CD4-positive, alpha-beta T cell (primary cell): ENCODE data around the gene CABLES2. TPM values are rescaled to one million over a fixed set of nuclear protein-coding genes. Genes with fewer than 3 reads are reported as not detected.

ENCODE experiments used
- ATAC-seq: fragments of 200-7000 bp; cut with Tn5 transposase; one replicate; pipeline ENCODE4 v1.10.0; 2022; ENCODE audit warnings: mild to moderate bottlenecking; ENCODE audit not compliant: poor library complexity
- CTCF ChIA-PET: fragments of 350-600 bp; sonication (Branson Sonifier 250); formaldehyde crosslinking; loops from one replicate; lab custom pipeline; 2021; ENCODE audit warnings: antibody characterized with exemption, inconsistent platforms; lab: Charles Lee
- POLR2A ChIA-PET: fragments of 350-600 bp; sonication (Branson Sonifier 250); formaldehyde crosslinking; loops from one replicate; lab custom pipeline; 2021; ENCODE audit warnings: antibody characterized with exemption, inconsistent platforms; lab: Charles Lee
- DNase-seq, 14 experiments: peaks; one replicate each; pipeline ENCODE4 v3.0.0-alpha.2; 2013 to 2020; ENCODE audit warnings: mixed read lengths in 2 of 14
- H3K27ac ChIP-seq, 2 donors: one replicate each; pipeline versions ENCODE4 v1.5.1 to v1.7.0; 2013; ENCODE audit warnings: low read length in 2 of 2, low read depth in 1 of 2, mild to moderate bottlenecking in 1 of 2
- H3K27me3 ChIP-seq, 2 experiments: 1 replicate in 1 of 2; 2 replicates in 1 of 2; pipeline versions ENCODE4 v1.6.1 to v1.7.0; 2013; ENCODE audit warnings: low read length in 2 of 2, control low read depth in 1 of 2, mild to moderate bottlenecking in 1 of 2, moderate library complexity in 1 of 2; ENCODE audit not compliant: insufficient read depth in 2 of 2, control insufficient read depth in 1 of 2
- H3K36me3 ChIP-seq: one replicate; pipeline ENCODE4 v1.6.1; 2013; ENCODE audit warnings: low read length, control low read depth; ENCODE audit not compliant: insufficient read depth
- H3K4me1 ChIP-seq: one replicate; pipeline ENCODE4 v1.6.1; 2013; ENCODE audit warnings: low read length, control low read depth; ENCODE audit not compliant: insufficient read depth
- H3K4me3 ChIP-seq: one replicate; pipeline ENCODE4 v1.5.1; 2013; ENCODE audit warnings: mild to moderate bottlenecking, low read length, moderate library complexity
- H3K9me3 ChIP-seq, 2 experiments: 1 replicate in 1 of 2; 2 replicates in 1 of 2; pipeline versions ENCODE4 v1.6.1 to v1.7.0; 2013; ENCODE audit warnings: low read length in 2 of 2, mild to moderate bottlenecking in 2 of 2, control low read depth in 1 of 2, moderate library complexity in 1 of 2; ENCODE audit not compliant: control insufficient read depth in 1 of 2, insufficient read depth in 1 of 2
- H3K27ac Mint-ChIP-seq: one replicate; pipeline ENCODE4 v1.8.0; 2020; ENCODE audit warnings: mixed read lengths
- H3K27me3 Mint-ChIP-seq: one replicate; pipeline ENCODE4 v1.8.0; 2021; ENCODE audit warnings: mixed read lengths
- H3K36me3 Mint-ChIP-seq: one replicate; pipeline ENCODE4 v1.8.0; 2021; ENCODE audit warnings: low read depth, mixed read lengths
- H3K4me1 Mint-ChIP-seq: one replicate; pipeline ENCODE4 v1.8.0; 2021; ENCODE audit warnings: low read depth, mixed read lengths
- H3K4me3 Mint-ChIP-seq: one replicate; pipeline ENCODE4 v1.8.0; 2020; ENCODE audit warnings: mild to moderate bottlenecking, mixed read lengths
- H3K9me3 Mint-ChIP-seq: one replicate; pipeline ENCODE4 v1.8.0; 2020; ENCODE audit warnings: mixed read lengths
- CTCF ChIP-seq: fragments of 200-600 bp; IDR thresholded peaks from one replicate; pipeline ENCODE4 v1.8.0; 2022; ENCODE audit warnings: antibody characterized with exemption, mild to moderate bottlenecking
- intact Hi-C, 2 experiments: fragments of 100-400 bp; cut with DNase I in 1 of 2; cut with micrococcal nuclease in 1 of 2; formaldehyde crosslinking; loops; one replicate each; pipeline versions ENCODE4 v1.15.1 to v1.9.0; 2023 to 2025; cut with DNase I, micrococcal nuclease
- total RNA-seq, 174 experiments: library from RNA in 2 of 174; stranded (reverse) in 2 of 174; gene quantifications; one replicate each; pipeline ENCODE4 v1.2.3 and lab custom pipeline; 2021 to 2026

CABLES2 gene
- total RNA-seq, 2 experiments from 2014 or later = 4.4 TPM

GRCh38 chr20:62352402-62353288 is 54.4 kb downstream of the CABLES2 start:
- Mint-ChIP-seq H3K4me3 (no peak overlapping the region), H3K27ac (no peak overlapping the region), H3K4me1 (no peaks in the 10 kb centered on the region), H3K27me3 (no peaks in the 10 kb centered on the region), H3K9me3 (peaks cover 3% of the 10 kb centered on the region), H3K36me3 (no peaks in the 10 kb centered on the region)
- TF ChIP-seq CTCF = no peak
- no peak for DNase-seq
- ATAC-seq = no peak
- CTCF ChIA-PET = no interaction called here
- POLR2A ChIA-PET = no interaction called here
- Histone ChIP-seq H3K27ac (no peak overlapping the region), H3K4me3 (no peak overlapping the region), H3K27me3 (peaks cover 5 to 8% of the 10 kb centered on the region in 2 experiments), H3K9me3 (peaks cover 0 to 12% of the 10 kb centered on the region in 2 experiments), H3K36me3 (no peaks in the 10 kb centered on the region), H3K4me1 (no peaks in the 10 kb centered on the region)
- intact Hi-C loops = no loop called here

GRCh38 chr20:62351469-62352401 is 55.4 kb downstream of the CABLES2 start:
- ATAC-seq = no peak
- peaks cover 0 to 20% of the 10 kb centered on the region in 2 experiments for H3K9me3 ChIP-seq
- intact Hi-C loops = no loop called here
- Mint-ChIP-seq H3K27ac (no peak overlapping the region), H3K9me3 (peaks cover 3% of the 10 kb centered on the region), H3K4me3 (no peak overlapping the region), H3K36me3 (no peaks in the 10 kb centered on the region), H3K4me1 (no peaks in the 10 kb centered on the region), H3K27me3 (no peaks in the 10 kb centered on the region)
- ChIA-PET POLR2A (no interaction called here), CTCF (no interaction called here)
- no peak overlapping the region for H3K4me3 ChIP-seq
- DNase-seq = no peak
- peaks cover 4 to 6% of the 10 kb centered on the region in 2 experiments for H3K27me3 ChIP-seq
- no peak overlapping the region for H3K27ac ChIP-seq
- TF ChIP-seq CTCF = no peak
- H3K36me3 ChIP-seq = no peaks in the 10 kb centered on the region
- no peaks in the 10 kb centered on the region for H3K4me1 ChIP-seq

GRCh38 chr20:62350629-62351422 is 56.3 kb downstream of the CABLES2 start:
- intact Hi-C loops = no loop called here
- CTCF ChIA-PET = no interaction called here

More at GRCh38 chr20:62350629-62351422, 56.3 kb downstream of the CABLES2 start:
- peaks cover 3% of the 10 kb centered on the region for H3K9me3 Mint-ChIP-seq
- POLR2A ChIA-PET = no interaction called here
- no peak overlapping the region for H3K4me3 ChIP-seq
- DNase-seq (no peak), ATAC-seq (no peak)
- H3K4me3 Mint-ChIP-seq = no peak overlapping the region
- no peak for TF ChIP-seq CTCF
- H3K9me3 ChIP-seq = peaks cover 0 to 20% of the 10 kb centered on the region in 2 experiments
- no peaks in the 10 kb centered on the region for H3K4me1 ChIP-seq
- H3K36me3 Mint-ChIP-seq = no peaks in the 10 kb centered on the region
- H3K27me3 ChIP-seq = peaks cover 0 to 2% of the 10 kb centered on the region in 2 experiments
- H3K36me3 ChIP-seq = no peaks in the 10 kb centered on the region
- H3K27ac Mint-ChIP-seq = no peak overlapping the region
- no peaks in the 10 kb centered on the region for H3K27me3 Mint-ChIP-seq
- no peaks in the 10 kb centered on the region for H3K4me1 Mint-ChIP-seq
- H3K27ac ChIP-seq = no peak overlapping the region
